Thyroid gland (tissue), 4 donors: Measurements from ENCODE around the gene KRTAP2-2. TPM values are rescaled to one million over a fixed set of nuclear protein-coding genes. Genes with fewer than 3 reads are reported as not detected.

Experiments used
- DNase-seq, 2 donors: peaks; one replicate each; pipeline ENCODE4 v3.0.0-alpha.2; 2019
- H3K27ac ChIP-seq, 3 donors: fragments of 200-600 bp; sonication (generic); 1 replicate in 2 of 3; 2 replicates in 1 of 3; pipeline ENCODE4 v1.5.1; 2016 to 2019; ENCODE audit warnings: mild to moderate bottlenecking in 1 of 3, moderate library complexity in 1 of 3
- H3K27me3 ChIP-seq: fragments of 200-600 bp; sonication (generic); one replicate; pipeline ENCODE4 v1.5.1; 2019
- H3K36me3 ChIP-seq, 2 donors: fragments of 200-600 bp; sonication (generic); one replicate each; pipeline ENCODE4 v1.5.1; 2016 to 2019
- H3K4me1 ChIP-seq, 2 donors: fragments of 200-600 bp; sonication (generic); one replicate each; pipeline ENCODE4 v1.5.1; 2017 to 2019
- H3K4me3 ChIP-seq, 3 donors: fragments of 200-600 bp; sonication (generic); replicated peaks in 1 of 3; 1 replicate in 2 of 3; 2 replicates in 1 of 3; pipeline ENCODE4 v1.5.1; 2016; ENCODE audit warnings: mild to moderate bottlenecking in 1 of 3
- H3K9me3 ChIP-seq: fragments of 200-600 bp; sonication (generic); one replicate; pipeline ENCODE4 v1.5.1; 2017
- CTCF ChIP-seq, 6 experiments: fragments of 200-600 bp in 3 of 6; fragments of 450-650 bp in 3 of 6; sonication (generic) in 3 of 6; IDR thresholded peaks; one replicate each; pipeline ENCODE4 v1.5.1; 2016 to 2019; ENCODE audit warnings: antibody characterized with exemption in 6 of 6, mild to moderate bottlenecking in 2 of 6, inconsistent platforms in 1 of 6, moderate library complexity in 1 of 6
- POLR2A ChIP-seq, 2 donors: fragments of 450-650 bp; IDR thresholded peaks; one replicate each; pipeline ENCODE4 v1.6.1; 2017; ENCODE audit warnings: antibody characterized with exemption in 2 of 2, mild to moderate bottlenecking in 2 of 2, moderate library complexity in 1 of 2
- WGBS, 2 donors: methylation state at CpG; one replicate each; pipeline ENCODE4 v1.1.5; 2017; 5-methylcytosine and 5-hydroxymethylcytosine counted together
- intact Hi-C: fragments of 100-400 bp; cut with DNase I; formaldehyde crosslinking; loops from one replicate; pipeline ENCODE4 v1.15.1; 2023
- small RNA-seq: library from RNA; depleted of rRNA; stranded (forward); fragments of <200 nt; gene quantifications from one replicate; pipeline ENCODE3, GENCODE V24; 2016
- total RNA-seq, 4 donors: library from RNA; depleted of rRNA; stranded (reverse); fragments of >200 nt; gene quantifications; one replicate each; pipeline ENCODE4 v1.2.3, GENCODE V29; 2016

KRTAP2-2 gene
- total RNA-seq, 4 donors from 2014 or later, result not detected

GRCh38 chr17:41009301-41009760 is 45.7 kb downstream of the KRTAP2-2 start:
- H3K4me3 ChIP-seq, result no peak overlapping the region
- H3K27me3 ChIP-seq, result no peaks in the 10 kb centered on the region
- peaks cover 0 to 2% of the 10 kb centered on the region in 2 donors for H3K4me1 ChIP-seq
- H3K36me3 ChIP-seq, result no peaks in the 10 kb centered on the region
- DNase-seq, result no peak
- 61% methylated on average over 4 of the region's 4 CpGs for WGBS, 2 donors
- intact Hi-C loops, result no loop called here
- H3K9me3 ChIP-seq, result no peaks in the 10 kb centered on the region
- no peak overlapping the region for H3K27ac ChIP-seq
- TF ChIP-seq POLR2A (IDR thresholded peaks at IDR 0.05) (no peak), CTCF (IDR thresholded peaks at IDR 0.05) (no peak)

GRCh38 chr17:41008811-41009210 is 46.2 kb downstream of the KRTAP2-2 start, which contains the start of gene KRTAP3-1:
Gene KRTAP3-1 (minus strand): TSS chr17:41009128. CDS start chr17:41009074, 54 bp downstream.
- H3K4me1 ChIP-seq, result peaks cover 0 to 5% of the 10 kb centered on the region in 2 donors
- 78 to 83% methylated on average over 6 to 8 of the region's 8 CpGs for WGBS, 2 donors
- no peaks in the 10 kb centered on the region for H3K9me3 ChIP-seq
- H3K36me3 ChIP-seq, result no peaks in the 10 kb centered on the region
- no peak within 1 kb of the TSS for H3K27ac ChIP-seq
- no peak for TF ChIP-seq CTCF (IDR thresholded peaks at IDR 0.05)
- no peak for TF ChIP-seq POLR2A (IDR thresholded peaks at IDR 0.05)
- DNase-seq, result no peak
- H3K4me3 ChIP-seq, result no peak within 1 kb of the TSS
- no peaks in the 10 kb centered on the region for H3K27me3 ChIP-seq
- intact Hi-C loops, result no loop called here

Small RNA genes within 50 kb of the gene (small RNA-seq; reads per million reads assigned to genes)
- gene KRTAP3-4P, result not detected

Other genes starting within 250 kb of the KRTAP2-2 start
- gene KRT10, start 232.6 kb downstream of the KRTAP2-2 start, total RNA-seq, result 10 to 100 TPM in 2 of 4 donors, 1 to 10 TPM in 2; 1.3 to 10.8 (median 8.8) TPM
- gene KRT12, start 188.0 kb downstream of the KRTAP2-2 start, total RNA-seq, result not detected
- gene KRT20, start 170.0 kb downstream of the KRTAP2-2 start, total RNA-seq, result not detected
- 1 to 10 TPM in 1 of 4 donors, not detected in 3; 4.6 TPM for gene KRT23, start 117.6 kb downstream of the KRTAP2-2 start, total RNA-seq
- gene KRT39, start 88.3 kb downstream of the KRTAP2-2 start, total RNA-seq, result not detected
- not detected for gene KRT40, start 70.9 kb downstream of the KRTAP2-2 start, total RNA-seq
- gene KRTAP3-3, start 61.1 kb downstream of the KRTAP2-2 start, total RNA-seq, result not detected
- not detected for gene KRTAP3-2, start 55.3 kb downstream of the KRTAP2-2 start, total RNA-seq
- gene KRTAP3-1, start 46.1 kb downstream of the KRTAP2-2 start, total RNA-seq, result not detected
- gene KRTAP1-5, start 28.0 kb downstream of the KRTAP2-2 start, total RNA-seq, result not detected
- not detected for gene KRTAP1-4, start 25.0 kb downstream of the KRTAP2-2 start, total RNA-seq
- not detected for gene KRTAP1-3, start 20.4 kb downstream of the KRTAP2-2 start, total RNA-seq
- gene KRTAP1-1, start 13.8 kb downstream of the KRTAP2-2 start, total RNA-seq, result not detected
- not detected for gene KRTAP2-1, start 7.9 kb downstream of the KRTAP2-2 start, total RNA-seq
- gene KRTAP2-3, start 4.9 kb upstream of the KRTAP2-2 start, total RNA-seq, result not detected
- not detected for gene KRTAP2-4, start 10.6 kb upstream of the KRTAP2-2 start, total RNA-seq
- gene KRTAP4-7, start 28.9 kb upstream of the KRTAP2-2 start, total RNA-seq, result not detected
- not detected for gene KRTAP4-8, start 42.9 kb upstream of the KRTAP2-2 start, total RNA-seq
- gene KRTAP4-16, start 47.0 kb upstream of the KRTAP2-2 start, total RNA-seq, result not detected
- not detected for gene KRTAP4-9, start 50.2 kb upstream of the KRTAP2-2 start, total RNA-seq
- gene KRTAP4-11, start 63.1 kb upstream of the KRTAP2-2 start, total RNA-seq, result not detected
- gene KRTAP4-12, start 69.0 kb upstream of the KRTAP2-2 start, total RNA-seq, result not detected
- gene KRTAP4-6, start 85.3 kb upstream of the KRTAP2-2 start, total RNA-seq, result not detected
- not detected for gene KRTAP4-5, start 94.6 kb upstream of the KRTAP2-2 start, total RNA-seq
- gene KRTAP4-4, start 105.5 kb upstream of the KRTAP2-2 start, total RNA-seq, result not detected
- not detected for gene KRTAP4-3, start 113.0 kb upstream of the KRTAP2-2 start, total RNA-seq
- not detected for gene KRTAP4-2, start 123.0 kb upstream of the KRTAP2-2 start, total RNA-seq
- not detected for gene KRTAP4-1, start 129.7 kb upstream of the KRTAP2-2 start, total RNA-seq
- gene KRTAP9-1, start 134.7 kb upstream of the KRTAP2-2 start, total RNA-seq, result not detected
- not detected for gene KRTAP9-2, start 171.4 kb upstream of the KRTAP2-2 start, total RNA-seq
- not detected for gene KRTAP9-3, start 177.2 kb upstream of the KRTAP2-2 start, total RNA-seq
- not detected for gene KRTAP9-8, start 182.8 kb upstream of the KRTAP2-2 start, total RNA-seq
- not detected for gene KRTAP9-4, start 194.5 kb upstream of the KRTAP2-2 start, total RNA-seq
- gene KRTAP9-9, start 200.2 kb upstream of the KRTAP2-2 start, total RNA-seq, result not detected
- gene KRTAP9-6, start 210.1 kb upstream of the KRTAP2-2 start, total RNA-seq, result not detected
- gene KRTAP9-7, start 220.5 kb upstream of the KRTAP2-2 start, total RNA-seq, result not detected
- not detected for gene KRTAP29-1, start 247.6 kb upstream of the KRTAP2-2 start, total RNA-seq